ENCODE data around the gene PFN4. TPM values are rescaled to one million over a fixed set of nuclear protein-coding genes. Genes with fewer than 3 reads are reported as not detected.
"Not testable (repeated sequence)": the region's sequence is repeated elsewhere in the genome, so short reads cannot be mapped to it uniquely, and the experiment has no call there.

PFN4 gene
- total RNA-seq, 2 donors from 2014 or later, result 0.67 to 1.0 TPM

GRCh38 chr2:24117902-24118301 is 5.2 kb downstream of the PFN4 start:
- no peak for DNase-seq (ENCODE audit: low spot score)
- intact Hi-C loops (cut with DNase I), result no loop called here

GRCh38 chr2:24115057-24115456 is 8.1 kb downstream of the PFN4 start:
- intact Hi-C loops (cut with DNase I), result no loop called here
- no peak for DNase-seq (ENCODE audit: low spot score)

- no peak for DNase-seq (ENCODE audit: low spot score)
- intact Hi-C loops (cut with DNase I), result no loop called here
Measured at GRCh38 chr2:24111407-24111901, 11.7 kb downstream of the PFN4 start.

- DNase-seq (ENCODE audit: low spot score), result no peak
- intact Hi-C loops (cut with DNase I), result no loop called here
Measured at GRCh38 chr2:24110660-24111303, 12.4 kb downstream of the PFN4 start.

- DNase-seq (ENCODE audit: low spot score); intact Hi-C loops (cut with DNase I): not testable (repeated sequence)
Measured at GRCh38 chr2:24109431-24109830, 13.7 kb downstream of the PFN4 start.

GRCh38 chr2:24107336-24107735 is 15.8 kb downstream of the PFN4 start:
- no peak for DNase-seq (ENCODE audit: low spot score)
- intact Hi-C loops (cut with DNase I), result no loop called here

- intact Hi-C loops (cut with DNase I), result no loop called here
- DNase-seq (ENCODE audit: low spot score), result no peak
Measured at GRCh38 chr2:24106786-24107185, 16.3 kb downstream of the PFN4 start.

- DNase-seq (ENCODE audit: low spot score), result no peak
- intact Hi-C loops (cut with DNase I), result no loop called here
Measured at GRCh38 chr2:24105816-24106215, 17.3 kb downstream of the PFN4 start.

GRCh38 chr2:24104906-24105305 is 18.2 kb downstream of the PFN4 start:
- intact Hi-C loops (cut with DNase I), result no loop called here
- DNase-seq (ENCODE audit: low spot score), result no peak

- DNase-seq (ENCODE audit: low spot score), result no peak
- intact Hi-C loops (cut with DNase I), result no loop called here
Measured at GRCh38 chr2:24104110-24104650, 19.0 kb downstream of the PFN4 start.

GRCh38 chr2:24102677-24103076 is 20.5 kb downstream of the PFN4 start:
- intact Hi-C loops (cut with DNase I), result no loop called here
- no peak for DNase-seq (ENCODE audit: low spot score)

- DNase-seq (ENCODE audit: low spot score), result no peak
- intact Hi-C loops (cut with DNase I), result no loop called here
Measured at GRCh38 chr2:24101992-24102391, 21.1 kb downstream of the PFN4 start.

- intact Hi-C loops (cut with DNase I); DNase-seq (ENCODE audit: low spot score): not testable (repeated sequence)
Measured at GRCh38 chr2:24100732-24101131, 22.4 kb downstream of the PFN4 start.

- DNase-seq (ENCODE audit: low spot score); intact Hi-C loops (cut with DNase I): not testable (repeated sequence)
Measured at GRCh38 chr2:24095171-24095677, 27.9 kb downstream of the PFN4 start.

GRCh38 chr2:24093270-24093669 is 29.9 kb downstream of the PFN4 start:
- DNase-seq (ENCODE audit: low spot score); intact Hi-C loops (cut with DNase I): not testable (repeated sequence)

- no peak for DNase-seq (ENCODE audit: low spot score)
- intact Hi-C loops (cut with DNase I), result loop anchor here in 1 of 2 donors (10.0 kb wide), 1 partner anchor 164 kb away; the partner anchor contains the start of gene ATAD2B
Measured at GRCh38 chr2:24088821-24089359, 34.2 kb downstream of the PFN4 start.

GRCh38 chr2:24087032-24087431 is 36.1 kb downstream of the PFN4 start:
- no peak for DNase-seq (ENCODE audit: low spot score)
- intact Hi-C loops (cut with DNase I), result loop anchor here in 1 of 2 donors (10.0 kb wide), 1 partner anchor 162 kb away; the partner anchor contains the start of gene ATAD2B

- intact Hi-C loops (cut with DNase I), result loop anchor here in 1 of 2 donors (10.0 kb wide), 1 partner anchor 161 kb away; the partner anchor contains the start of gene ATAD2B
- no peak for DNase-seq (ENCODE audit: low spot score)
Measured at GRCh38 chr2:24086241-24086640, 36.9 kb downstream of the PFN4 start.

GRCh38 chr2:24085200-24085489 is 38.0 kb downstream of the PFN4 start:
- intact Hi-C loops (cut with DNase I), result loop anchor here in 1 of 2 donors (10.0 kb wide), 1 partner anchor 160 kb away; the partner anchor contains the start of gene ATAD2B
- no peak for DNase-seq (ENCODE audit: low spot score)

- peak; percentile 97 for DNase-seq (ENCODE audit: low spot score)
- intact Hi-C loops (cut with DNase I), result loop anchor here in 1 of 2 donors (10.0 kb wide), 1 partner anchor 160 kb away; the partner anchor contains the start of gene ATAD2B
Measured at GRCh38 chr2:24084386-24085199, 38.5 kb downstream of the PFN4 start, which contains the start of gene TP53I3. TP53I3 (minus strand) TSS chr2:24084834; CDS start chr2:24084326, 508 bp downstream.
